SK-N-SH (cell line): ENCODE measurements around the gene WDR83. TPM values are rescaled to one million over a fixed set of nuclear protein-coding genes. Genes with fewer than 3 reads are reported as not detected.

Source experiments
- CTCF ChIA-PET: fragments of 300-600, 350-600 bp; formaldehyde crosslinking; extraction: SDS; loops from one replicate; lab custom pipeline; 2021; lab: Yijun Ruan, JAX
- POLR2A ChIA-PET: fragments of 350-600 bp; sonication (Branson Sonifier 250); formaldehyde crosslinking; extraction: SDS; loops from one replicate; lab custom pipeline; 2020; ENCODE audit warnings: antibody characterized with exemption, inconsistent platforms; lab: Yijun Ruan, JAX
- DNase-seq: peaks from one replicate; pipeline ENCODE4 v3.0.0; 2012
- H2AFZ ChIP-seq: fragments of 200-600 bp; sonication (generic); 2 replicates; pipeline ENCODE4 v1.8.1; 2016; ENCODE audit warnings: antibody characterized with exemption, mild to moderate bottlenecking, low read depth
- H3F3A ChIP-seq: fragments of 200-600 bp; sonication (generic); replicated peaks from 2 replicates; pipeline ENCODE3; 2016; ENCODE audit warnings: antibody characterized with exemption, mild to moderate bottlenecking; ENCODE audit not compliant: insufficient read depth
- H3K27ac ChIP-seq, 2 experiments: fragments of 200-500 bp in 1 of 2; fragments of 200-600 bp in 1 of 2; sonication (Bioruptor generic) in 1 of 2; sonication (generic), shearing (Covaris generic) in 1 of 2; 2 replicates each; pipeline versions ENCODE4 v1.5.1 to v1.6.1; 2014 to 2016; ENCODE audit warnings: low read depth in 2 of 2, inconsistent platforms in 1 of 2, low read length in 1 of 2, mild to moderate bottlenecking in 1 of 2, mixed read lengths in 1 of 2
- H3K27me3 ChIP-seq: fragments of 200-600 bp; sonication (generic), shearing (Covaris generic); 2 replicates; pipeline ENCODE4 v1.6.1; 2016; ENCODE audit warnings: mixed run types; ENCODE audit not compliant: insufficient read depth
- H3K36me3 ChIP-seq, 2 experiments: fragments of 200-500 bp in 1 of 2; fragments of 200-600 bp in 1 of 2; sonication (Bioruptor generic) in 1 of 2; sonication (generic) in 1 of 2; replicated peaks in 1 of 2; 2 replicates each; pipeline versions ENCODE3 to v1.5.1; 2014 to 2016; ENCODE audit warnings: low read length in 1 of 2, mild to moderate bottlenecking in 1 of 2; ENCODE audit not compliant: insufficient read depth in 2 of 2, control insufficient read depth in 1 of 2
- H3K4me1 ChIP-seq, 2 experiments: fragments of 200-500 bp in 1 of 2; fragments of 200-600 bp in 1 of 2; sonication (Bioruptor generic) in 1 of 2; sonication (generic), shearing (Covaris generic) in 1 of 2; 2 replicates each; pipeline versions ENCODE4 v1.5.1 to v1.6.1; 2014 to 2016; ENCODE audit warnings: low read depth in 1 of 2, low read length in 1 of 2, mixed run types in 1 of 2; ENCODE audit not compliant: insufficient read depth in 2 of 2, control insufficient read depth in 1 of 2
- H3K4me2 ChIP-seq: fragments of 200-600 bp; sonication (generic), shearing (Covaris generic); 2 replicates; pipeline ENCODE4 v1.6.1; 2017; ENCODE audit warnings: mixed run types
- H3K4me3 ChIP-seq, 2 experiments: fragments of 200-500 bp in 1 of 2; fragments of 200-600 bp in 1 of 2; sonication (Bioruptor generic) in 1 of 2; sonication (generic), shearing (Covaris generic) in 1 of 2; 2 replicates each; pipeline versions ENCODE4 v1.5.1 to v1.8.1; 2014 to 2016; ENCODE audit warnings: low read depth in 2 of 2, inconsistent platforms in 1 of 2, low read length in 1 of 2, mild to moderate bottlenecking in 1 of 2, mixed read lengths in 1 of 2, moderate library complexity in 1 of 2
- H3K79me2 ChIP-seq: fragments of 200-600 bp; sonication (generic); 2 replicates; pipeline ENCODE4 v1.8.1; 2017; ENCODE audit warnings: mild to moderate bottlenecking; ENCODE audit not compliant: insufficient read depth
- H3K9ac ChIP-seq: fragments of 200-600 bp; sonication (generic); 2 replicates; pipeline ENCODE4 v1.6.1; 2017; ENCODE audit warnings: mixed run types
- H3K9me2 ChIP-seq: fragments of 200-600 bp; sonication (generic); 2 replicates; pipeline ENCODE4 v1.6.1; 2017; ENCODE audit warnings: mixed run types
- H3K9me3 ChIP-seq: fragments of 200-600 bp; sonication (generic); 2 replicates; pipeline ENCODE4 v1.6.1; 2017; ENCODE audit warnings: mixed run types, mild to moderate bottlenecking, moderate library complexity
- H4K20me1 ChIP-seq: fragments of 200-600 bp; sonication (generic); 2 replicates; pipeline ENCODE4 v1.6.1; 2017; ENCODE audit warnings: mild to moderate bottlenecking, mixed run types; ENCODE audit not compliant: insufficient read depth
- CHD2 ChIP-seq: fragments of 150-350 bp; IDR thresholded peaks from 2 replicates; pipeline ENCODE4 v1.6.1; 2018; ENCODE audit warnings: low read length; ENCODE audit not compliant: partially characterized antibody
- ELF1 ChIP-seq: IDR thresholded peaks from 2 replicates; pipeline ENCODE4 v1.4.0; 2012
- EZH2phosphoT487 ChIP-seq: fragments of 200-600 bp; sonication (generic); IDR thresholded peaks from 2 replicates; pipeline ENCODE4 v1.6.1; 2017; ENCODE audit warnings: low read depth, mixed run types, mild to moderate bottlenecking, antibody characterized with exemption, moderate library complexity, borderline replicate concordance
- FOXJ3 ChIP-seq: sonication (generic); formaldehyde crosslinking; IDR thresholded peaks from 2 replicates; pipeline ENCODE4 v1.5.1; 2020; ENCODE audit warnings: mild to moderate bottlenecking, missing genetic modification reagents
- FOXM1 ChIP-seq: IDR thresholded peaks from 2 replicates; pipeline ENCODE4 v1.4.0; 2012; ENCODE audit warnings: low read depth, mild to moderate bottlenecking
- GABPA ChIP-seq: IDR thresholded peaks from 2 replicates; pipeline ENCODE4 v1.4.0; 2012; ENCODE audit warnings: low read depth, mild to moderate bottlenecking
- JUND ChIP-seq: IDR thresholded peaks from 2 replicates; pipeline ENCODE4 v1.4.0; 2012
- MEF2A ChIP-seq: IDR thresholded peaks from 2 replicates; pipeline ENCODE4 v1.4.0; 2012; ENCODE audit warnings: low read depth, borderline replicate concordance
- NRF1 ChIP-seq: IDR thresholded peaks from 2 replicates; pipeline ENCODE4 v1.6.1; 2012; ENCODE audit warnings: low read depth, mild to moderate bottlenecking, low read length
- RAD21 ChIP-seq: IDR thresholded peaks from 2 replicates; pipeline ENCODE4 v1.6.1; 2012; ENCODE audit warnings: mild to moderate bottlenecking, low read length
- REST ChIP-seq: IDR thresholded peaks from 2 replicates; pipeline ENCODE4 v1.6.1; 2012; ENCODE audit warnings: mild to moderate bottlenecking, low read depth, low read length, moderate library complexity
- RXRA ChIP-seq: IDR thresholded peaks from 2 replicates; pipeline ENCODE4 v1.4.0; 2012; ENCODE audit warnings: low read depth, mild to moderate bottlenecking, borderline replicate concordance
- SIN3A ChIP-seq: IDR thresholded peaks from 2 replicates; pipeline ENCODE4 v1.6.1; 2012; ENCODE audit warnings: low read depth, mild to moderate bottlenecking, low read length, moderate library complexity, borderline replicate concordance
- SMC3 ChIP-seq: IDR thresholded peaks from 2 replicates; pipeline ENCODE4 v1.6.1; 2012; ENCODE audit warnings: low read depth, low read length, improper control_type of control experiment
- TAF1 ChIP-seq: IDR thresholded peaks from 2 replicates; pipeline ENCODE4 v1.6.1; 2012; ENCODE audit warnings: low read depth, mild to moderate bottlenecking, low read length, moderate library complexity, borderline replicate concordance
- TCF12 ChIP-seq: IDR thresholded peaks from 2 replicates; pipeline ENCODE4 v1.4.0; 2012
- TEAD4 ChIP-seq: IDR thresholded peaks from 2 replicates; pipeline ENCODE4 v1.4.0; 2012; ENCODE audit warnings: mild to moderate bottlenecking, borderline replicate concordance; ENCODE audit not compliant: insufficient read depth
- USF1 ChIP-seq: IDR thresholded peaks from 2 replicates; pipeline ENCODE4 v1.4.0; 2012; ENCODE audit warnings: low read depth, borderline replicate concordance
- USF2 ChIP-seq: fragments of 150-350 bp; IDR thresholded peaks from 2 replicates; pipeline ENCODE4 v1.6.1; 2017; ENCODE audit warnings: antibody characterized with exemption, low read length, low read depth, borderline replicate concordance
- YY1 ChIP-seq: IDR thresholded peaks from 2 replicates; pipeline ENCODE4 v1.4.0; 2012; ENCODE audit warnings: low read depth, mild to moderate bottlenecking
- WGBS: methylation state at CpG from one replicate; pipeline ENCODE4 v1.1.6; 2017; ENCODE audit warnings: low lambda C conversion rate; 5-methylcytosine and 5-hydroxymethylcytosine counted together
- polyA plus RNA-seq, 3 experiments: library from polyadenylated mRNA; depleted of rRNA; stranded (reverse); fragments of >200 nt; gene quantifications; 2 replicates each; pipeline ENCODE4 v1.2.3, GENCODE V29; 2012

Gene WDR83
- polyA plus RNA-seq, 1 of the 3 experiments (the other 2 are of a cell fraction), result 18.2 TPM

DNA sequence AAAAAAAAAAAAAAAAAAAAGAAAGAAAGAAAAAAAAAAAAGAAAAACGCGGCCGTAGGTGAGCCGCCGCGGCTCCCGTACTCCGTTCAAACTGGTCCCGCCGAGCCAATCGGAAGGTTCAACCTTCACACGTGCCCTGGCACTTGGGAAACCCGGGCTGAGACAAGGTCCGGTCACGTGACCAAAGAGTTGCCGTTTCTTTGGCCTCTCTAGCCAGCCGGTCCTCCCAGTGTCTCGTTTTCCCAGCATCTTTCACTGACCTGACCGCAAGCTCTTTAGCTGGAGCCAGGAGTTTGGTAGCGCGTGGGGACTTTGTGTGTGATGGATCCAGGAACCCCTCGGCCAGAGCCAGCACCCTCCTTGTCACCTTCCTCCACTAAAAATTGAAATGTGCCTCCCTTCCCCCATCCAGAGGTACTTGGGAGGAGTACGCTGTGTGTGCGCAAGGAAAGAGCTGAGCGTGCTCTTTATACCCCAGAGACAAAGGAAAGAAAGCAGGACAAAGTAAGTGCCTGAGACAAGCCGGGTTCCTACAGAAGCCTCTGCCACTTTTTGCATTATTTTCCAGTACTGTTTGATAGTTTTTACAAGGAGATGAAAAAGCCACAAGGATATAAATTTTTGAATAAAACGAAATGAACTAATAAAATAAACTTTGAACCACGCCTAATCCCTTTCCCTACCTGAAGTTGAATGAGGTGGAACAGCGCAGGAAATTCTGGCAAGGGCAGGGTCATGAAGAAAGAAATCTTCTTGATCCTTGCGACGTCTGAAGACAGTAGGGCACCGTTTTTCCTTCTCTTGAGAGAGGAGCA is 56.2 kb downstream of the WDR83 start (continued):
- peak; percentile 96 for TF ChIP-seq USF2
- no peak for TF ChIP-seq SMC3
- TF ChIP-seq EZH2phosphoT487, result no peak
- TF ChIP-seq USF1, result peak; percentile 99
- no peak for TF ChIP-seq RXRA
- TF ChIP-seq YY1, result no peak
- peak; percentile 78 for TF ChIP-seq GABPA
- TF ChIP-seq SIN3A, result peak; percentile 89
- TF ChIP-seq TEAD4, result no peak
- TF ChIP-seq TAF1, result peak; percentile 80
- peak; percentile 27 for TF ChIP-seq CHD2

GRCh38 chr19:12723381-12723640 is 56.7 kb downstream of the WDR83 start:
- CTCF ChIA-PET, result interaction anchor here (0.7 to 3.8 kb wide), 5 partner anchors 9 to 125 kb away, joined by 3 to 25 read pairs (median 4); partner anchors contain the start of gene TRIR
- no peaks in the 10 kb centered on the region for H4K20me1 ChIP-seq
- H3K27ac ChIP-seq, result peak overlapping the region; percentile 88 to 89
- WGBS, result 0% methylated on average over 7 of the region's 7 CpGs
- POLR2A ChIA-PET, result interaction anchor here (0.6 to 1.6 kb wide), 9 partner anchors 8 to 223 kb away, joined by 3 to 6 read pairs (median 4); partner anchors contain the start of genes FBXW9, JUNB and RAD23A
- peak overlapping the region; percentile 75 for H2AFZ ChIP-seq
- DNase-seq, result no peak
- H3K36me3 ChIP-seq, result peaks cover 9 to 14% of the 10 kb centered on the region in 2 experiments
- peaks cover 52% of the 10 kb centered on the region for H3K79me2 ChIP-seq
- peaks cover 21% of the 10 kb centered on the region for H3F3A ChIP-seq
- no peaks in the 10 kb centered on the region for H3K9me2 ChIP-seq
- no peaks in the 10 kb centered on the region for H3K9me3 ChIP-seq
- no peaks in the 10 kb centered on the region for H3K27me3 ChIP-seq
- H3K4me2 ChIP-seq, result peak overlapping the region; percentile 89
- peaks cover 7 to 8% of the 10 kb centered on the region in 2 experiments; a peak in 3 of 4 replicates for H3K4me1 ChIP-seq
- peak overlapping the region; percentile 63 to 77 for H3K4me3 ChIP-seq
- no peak for TF ChIP-seq SIN3A
- TF ChIP-seq TCF12, result no peak
- no peak for TF ChIP-seq JUND
- TF ChIP-seq RAD21, result no peak
- no peak for TF ChIP-seq CHD2
- no peak for TF ChIP-seq USF2
- no peak for TF ChIP-seq ELF1
- no peak for TF ChIP-seq NRF1
- TF ChIP-seq TAF1, result no peak
- no peak for TF ChIP-seq FOXJ3 (CRISPR knock-in tag)
- TF ChIP-seq MEF2A, result no peak
- TF ChIP-seq USF1, result no peak
- no peak for TF ChIP-seq SMC3
- no peak for TF ChIP-seq FOXM1
- TF ChIP-seq REST, result no peak
- peak overlapping the region; percentile 95 for H3K9ac ChIP-seq
